Prostate gland (tissue), 2 donors: ENCODE results near the gene ITGA3.

ENCODE experiments used
- POLR2AphosphoS5 ChIP-seq: sonication (generic); formaldehyde crosslinking; IDR thresholded peaks from one replicate; pipeline ENCODE4 v1.6.1; 2017; ENCODE audit warnings: antibody characterized with exemption
- TF ChIP-seq, protein P1 (sequence below), 4 experiments: fragments of 200-600 bp in 2 of 4; fragments of 450-650 bp in 2 of 4; sonication (generic) in 2 of 4; IDR thresholded peaks; 1 replicate in 3 of 4; 2 replicates in 1 of 4; pipeline ENCODE4 v1.5.1; 2016 to 2019; ENCODE audit warnings: antibody characterized with exemption in 4 of 4, mild to moderate bottlenecking in 2 of 4, moderate library complexity in 2 of 4

DNA sequence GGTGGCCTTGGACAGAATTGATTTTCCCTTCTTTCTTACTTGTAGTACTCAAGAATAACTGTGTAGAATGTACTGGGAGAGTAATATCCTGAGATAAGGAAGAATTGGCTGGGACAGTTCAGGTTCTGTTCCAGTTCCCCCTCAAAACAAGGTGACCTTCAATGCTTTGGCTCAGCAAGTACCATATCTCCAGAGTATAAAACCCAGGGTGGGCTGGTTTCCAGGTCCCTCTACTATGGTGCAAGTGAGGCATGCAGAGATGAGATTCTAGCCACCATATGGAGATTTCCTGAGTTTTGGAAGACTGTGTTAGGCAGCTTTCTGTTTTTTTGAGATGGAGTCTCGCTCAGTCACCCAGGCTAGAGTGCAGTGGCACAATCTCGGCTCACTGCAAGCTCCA, 42.8 kb upstream of the ITGA3 start:
- TF ChIP-seq, protein P1, sequence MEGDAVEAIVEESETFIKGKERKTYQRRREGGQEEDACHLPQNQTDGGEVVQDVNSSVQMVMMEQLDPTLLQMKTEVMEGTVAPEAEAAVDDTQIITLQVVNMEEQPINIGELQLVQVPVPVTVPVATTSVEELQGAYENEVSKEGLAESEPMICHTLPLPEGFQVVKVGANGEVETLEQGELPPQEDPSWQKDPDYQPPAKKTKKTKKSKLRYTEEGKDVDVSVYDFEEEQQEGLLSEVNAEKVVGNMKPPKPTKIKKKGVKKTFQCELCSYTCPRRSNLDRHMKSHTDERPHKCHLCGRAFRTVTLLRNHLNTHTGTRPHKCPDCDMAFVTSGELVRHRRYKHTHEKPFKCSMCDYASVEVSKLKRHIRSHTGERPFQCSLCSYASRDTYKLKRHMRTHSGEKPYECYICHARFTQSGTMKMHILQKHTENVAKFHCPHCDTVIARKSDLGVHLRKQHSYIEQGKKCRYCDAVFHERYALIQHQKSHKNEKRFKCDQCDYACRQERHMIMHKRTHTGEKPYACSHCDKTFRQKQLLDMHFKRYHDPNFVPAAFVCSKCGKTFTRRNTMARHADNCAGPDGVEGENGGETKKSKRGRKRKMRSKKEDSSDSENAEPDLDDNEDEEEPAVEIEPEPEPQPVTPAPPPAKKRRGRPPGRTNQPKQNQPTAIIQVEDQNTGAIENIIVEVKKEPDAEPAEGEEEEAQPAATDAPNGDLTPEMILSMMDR (IDR thresholded peaks at IDR 0.05), result no peak
- no peak for TF ChIP-seq POLR2AphosphoS5
